Right lobe of liver (tissue), 6 donors: ENCODE results near the gene ALDH5A1. TPM values are rescaled to one million over a fixed set of nuclear protein-coding genes. Genes with fewer than 3 reads are reported as not detected.

Experiments
- ATAC-seq, 4 donors: fragments of 200-7000 bp; cut with Tn5 transposase; one replicate each; pipeline ENCODE4 v1.9.1; 2020; ENCODE audit warnings: mild to moderate bottlenecking in 4 of 4, moderate library complexity in 4 of 4
- DNase-seq, 3 donors: peaks; one replicate each; pipeline ENCODE4 v3.0.0-alpha.2; 2020
- H3K27ac ChIP-seq, 3 donors: fragments of 200-600 bp; one replicate each; pipeline ENCODE4 v1.8.0; 2022
- H3K27me3 ChIP-seq, 2 donors: fragments of 200-600 bp; one replicate each; pipeline ENCODE4 v1.8.0; 2022
- H3K36me3 ChIP-seq, 4 donors: fragments of 200-600 bp; sonication (generic) in 1 of 4; one replicate each; pipeline versions ENCODE4 v1.5.1 to v1.8.0; 2017 to 2022; ENCODE audit warnings: control low read depth in 1 of 4
- H3K4me1 ChIP-seq, 4 donors: fragments of 200-600 bp; sonication (generic) in 1 of 4; one replicate each; pipeline versions ENCODE4 v1.5.1 to v1.8.0; 2017 to 2022; ENCODE audit warnings: control low read depth in 1 of 4
- H3K4me3 ChIP-seq, 3 donors: fragments of 200-600 bp; one replicate each; pipeline ENCODE4 v1.8.0; 2022
- H3K9me3 ChIP-seq, 4 donors: fragments of 200-600 bp; sonication (generic) in 1 of 4; one replicate each; pipeline versions ENCODE4 v1.5.1 to v1.8.0; 2017 to 2022; ENCODE audit warnings: control low read depth in 1 of 4
- CTCF ChIP-seq, 4 donors: fragments of 200-600 bp in 3 of 4; fragments of 450-650 bp in 1 of 4; IDR thresholded peaks; one replicate each; pipeline versions ENCODE4 v1.5.1 to v1.8.0; 2016 to 2022; ENCODE audit warnings: antibody characterized with exemption in 4 of 4, mild to moderate bottlenecking in 2 of 4
- POLR2A ChIP-seq: fragments of 450-650 bp; IDR thresholded peaks from one replicate; pipeline ENCODE4 v1.6.1; 2017; ENCODE audit warnings: antibody characterized with exemption, mild to moderate bottlenecking
- WGBS: methylation state at CpG from one replicate; pipeline ENCODE4 v1.1.6; 2018; ENCODE audit warnings: low coverage, low lambda C conversion rate; ENCODE audit not compliant: insufficient coverage; ENCODE audit errors: missing lambda C conversion rate; 5-methylcytosine and 5-hydroxymethylcytosine counted together
- intact Hi-C, 2 donors: fragments of 100-400 bp; cut with DNase I; formaldehyde crosslinking; loops; one replicate each; pipeline versions ENCODE4 v1.11.2 to v1.14.1; 2022
- total RNA-seq, 6 experiments: library from RNA; depleted of rRNA in 2 of 6; stranded (reverse); fragments of >200 nt in 2 of 6; fragmentation: NEBNext Ultra II Directional in 3 of 6; extraction: Animal tissue kit (Norgen Biotek cat#: 25700) in 3 of 6; gene quantifications; one replicate each; pipeline versions ENCODE4 v1.1.0 to v1.2.4, GENCODE V29; 2016 to 2023
- donor health status: DM: no; HTN: yes; CAD: no.
- donor health status: DM: no; HTN: no; CAD: no.
- donor health status: DM: no; HTN: no; CAD: no.
- donor health status: DM: no; HTN: yes; CAD: no.
- donor health status: DM: no; HTN: yes; CAD: no.

Gene ALDH5A1
- total RNA-seq, 6 experiments from 2014 or later: 24.2 to 71.0 (median 47.2) TPM

- no peak overlapping the region for H3K4me3 ChIP-seq
- H3K36me3 ChIP-seq: no peaks in the 10 kb centered on the region
- TF ChIP-seq CTCF (IDR thresholded peaks at IDR 0.05) (no peak), POLR2A (no peak)
- no peaks in the 10 kb centered on the region for H3K27me3 ChIP-seq
- DNase-seq (no peak), ATAC-seq (no peak)
- no peak overlapping the region for H3K27ac ChIP-seq
- H3K9me3 ChIP-seq: no peaks in the 10 kb centered on the region
- intact Hi-C loops: no loop called here
- H3K4me1 ChIP-seq: no peaks in the 10 kb centered on the region
Measured at GRCh38 chr6:24558516-24558915, 63.7 kb downstream of the ALDH5A1 start.

GRCh38 chr6:24564081-24564480 is 69.3 kb downstream of the ALDH5A1 start:
- WGBS: 68% methylated on average over 4 of the region's 10 CpGs
- Histone ChIP-seq H3K36me3 (no peaks in the 10 kb centered on the region), H3K9me3 (no peaks in the 10 kb centered on the region), H3K4me1 (no peaks in the 10 kb centered on the region), H3K27ac (no peak overlapping the region), H3K27me3 (no peaks in the 10 kb centered on the region), H3K4me3 (no peak overlapping the region)
- intact Hi-C loops: no loop called here
- no peak for DNase-seq
- ATAC-seq: no peak
- TF ChIP-seq POLR2A: no peak
- no peak for TF ChIP-seq CTCF (IDR thresholded peaks at IDR 0.05)

- ATAC-seq (no peak), DNase-seq (no peak)
- H3K27me3 ChIP-seq: no peaks in the 10 kb centered on the region
- H3K4me1 ChIP-seq: no peaks in the 10 kb centered on the region
- intact Hi-C loops: no loop called here
- H3K4me3 ChIP-seq: no peak overlapping the region
- WGBS: 80% methylated on average over 5 of the region's 9 CpGs
- H3K27ac ChIP-seq: no peak overlapping the region
- no peaks in the 10 kb centered on the region for H3K9me3 ChIP-seq
- no peak for TF ChIP-seq POLR2A
- no peak for TF ChIP-seq CTCF (IDR thresholded peaks at IDR 0.05)
- H3K36me3 ChIP-seq: no peaks in the 10 kb centered on the region
Measured at GRCh38 chr6:24565196-24565595, 70.4 kb downstream of the ALDH5A1 start.

GRCh38 chr6:24566020-24566767 is 71.4 kb downstream of the ALDH5A1 start:
- H3K36me3 ChIP-seq: no peaks in the 10 kb centered on the region
- H3K27me3 ChIP-seq: no peaks in the 10 kb centered on the region
- ATAC-seq: no peak
- H3K9me3 ChIP-seq: no peaks in the 10 kb centered on the region
- intact Hi-C loops: no loop called here
- no peak for DNase-seq
- TF ChIP-seq POLR2A (no peak), CTCF (IDR thresholded peaks at IDR 0.05) (no peak)
- no peak overlapping the region for H3K4me3 ChIP-seq
- H3K4me1 ChIP-seq: no peaks in the 10 kb centered on the region
- 95% methylated on average over 5 of the region's 5 CpGs for WGBS
- no peak overlapping the region for H3K27ac ChIP-seq
